Activated CD8-positive, alpha-beta memory T cell treated with anti-CD3 and anti-CD28 coated beads for 48 hours (primary cell): ENCODE results near the gene BCDIN3D.
"Not testable (repeated sequence)": the region's sequence is repeated elsewhere in the genome, so short reads cannot be mapped to it uniquely, and the experiment has no call there.

Experiments
- DNase-seq, 3 experiments: peaks; one replicate each; pipeline ENCODE4 v3.0.0-alpha.2; 2020; ENCODE audit warnings: low read depth in 2 of 3, low spot score in 2 of 3

BCDIN3D gene

DNA sequence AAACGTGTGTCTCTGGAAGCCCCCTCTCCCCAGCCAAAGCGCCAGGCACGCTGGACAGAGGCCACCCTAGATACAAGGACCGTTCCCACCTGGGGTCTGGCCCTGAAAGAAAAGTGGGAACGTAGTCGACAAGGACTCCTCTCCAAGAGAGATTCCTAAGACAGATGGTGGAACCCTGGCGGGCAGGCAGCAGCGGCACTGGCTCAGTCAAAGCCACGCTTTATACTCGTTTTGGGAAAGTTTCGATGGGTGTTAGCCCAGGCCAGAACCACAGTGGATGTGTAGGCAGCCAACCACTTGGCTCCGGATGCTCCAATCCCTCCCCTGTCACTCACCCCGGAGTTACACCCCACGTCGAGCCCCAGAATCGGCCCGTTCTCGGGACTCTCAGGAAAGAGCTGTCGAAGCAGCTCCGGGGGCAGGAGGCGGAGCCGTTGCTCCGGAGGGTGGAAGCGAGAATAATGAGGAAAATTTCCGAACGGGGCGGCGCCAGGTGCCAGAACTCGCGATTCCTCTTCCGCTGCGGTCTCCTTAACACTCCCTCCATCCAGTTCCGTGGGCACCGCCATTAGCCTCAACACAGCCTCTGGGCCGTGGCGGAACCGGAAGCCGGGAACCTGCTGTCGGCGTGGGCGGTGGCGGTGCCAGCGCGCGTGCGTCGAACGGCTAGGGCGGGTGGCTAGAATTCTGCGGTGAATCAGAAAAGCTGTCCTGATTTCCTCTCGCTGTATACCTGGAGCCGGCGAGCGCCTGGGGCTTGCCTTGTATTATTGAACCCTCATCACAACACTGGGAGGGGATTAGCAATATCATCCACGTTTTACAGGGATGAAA, at the start of gene BCDIN3D:
BCDIN3D (minus strand) TSS at position 588 of the 834 bp plus-strand sequence; CDS start at position 569, 19 bp downstream.
- DNase-seq: peak; percentile 84 to 92 (median 90)

DNA sequence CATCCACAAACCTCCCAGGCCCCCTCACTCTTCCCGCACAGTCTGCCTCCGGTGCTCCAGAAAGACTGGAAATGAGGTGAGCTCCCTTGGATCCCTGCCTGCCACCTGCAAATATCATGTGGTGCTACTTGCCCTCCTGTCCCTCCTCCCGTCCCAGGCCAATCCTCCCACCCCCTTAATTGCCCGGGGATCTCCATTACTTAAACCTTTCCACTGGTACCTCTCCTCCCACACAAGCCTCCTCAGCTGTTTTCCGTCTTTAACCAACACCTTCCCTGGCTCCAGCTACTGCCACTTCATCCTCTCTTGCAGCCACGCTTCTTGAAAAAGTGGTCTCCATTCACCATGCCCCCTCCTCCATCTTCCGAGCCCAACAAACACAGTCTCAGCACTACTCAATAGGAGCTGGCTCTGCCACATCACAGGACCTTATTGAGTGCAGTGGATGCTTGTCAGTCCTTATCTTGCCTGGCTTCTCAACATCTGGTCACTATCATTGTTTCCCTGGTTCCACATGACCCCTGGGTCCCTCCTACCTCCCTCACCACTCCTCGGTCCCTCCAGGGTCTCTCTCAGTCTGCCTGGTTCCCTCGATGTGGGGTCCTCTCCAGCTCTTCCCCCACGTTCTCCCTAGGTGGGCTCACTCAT, 49.3 kb upstream of the BCDIN3D start:
- no peak for DNase-seq

DNA sequence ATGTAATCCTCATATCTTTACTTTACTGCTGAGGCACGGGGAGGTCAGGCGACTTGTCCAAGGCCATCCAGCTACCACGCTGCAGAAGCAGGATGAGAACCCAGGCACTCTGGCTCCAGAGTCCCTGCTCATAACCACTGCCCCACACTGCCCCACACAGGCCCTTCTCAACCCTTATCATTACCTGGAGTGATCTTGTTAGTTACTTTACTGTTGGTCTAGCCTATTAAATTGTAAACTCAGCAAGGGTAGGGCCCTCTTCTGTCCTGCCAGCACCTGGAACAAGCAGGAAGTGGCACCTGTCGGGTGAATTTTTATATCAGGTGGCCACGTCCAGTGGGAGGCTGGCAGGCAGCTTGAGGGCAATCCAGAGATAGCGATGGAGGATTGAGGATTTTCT, 48.6 kb upstream of the BCDIN3D start:
- DNase-seq: no peak

DNA sequence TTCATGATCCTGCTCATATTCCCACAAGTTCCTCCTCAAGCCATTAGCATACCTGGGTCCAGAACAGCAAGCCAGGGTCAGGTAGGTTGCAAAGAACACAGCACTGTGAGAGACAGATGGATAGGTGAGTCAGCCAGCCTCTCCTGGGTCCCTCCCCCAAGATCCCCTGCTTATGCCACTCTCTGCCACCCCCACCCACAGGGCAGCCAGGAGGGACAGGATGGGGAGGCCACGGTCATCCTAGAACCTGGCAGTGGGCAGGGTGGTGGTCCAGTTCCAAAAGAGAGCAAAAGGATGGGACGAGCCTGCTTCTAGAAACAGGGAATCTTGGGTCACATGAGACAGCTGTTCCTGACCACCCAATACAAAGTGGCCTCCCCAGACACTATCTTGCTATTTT, 48.1 kb upstream of the BCDIN3D start:
- DNase-seq: no peak

DNA sequence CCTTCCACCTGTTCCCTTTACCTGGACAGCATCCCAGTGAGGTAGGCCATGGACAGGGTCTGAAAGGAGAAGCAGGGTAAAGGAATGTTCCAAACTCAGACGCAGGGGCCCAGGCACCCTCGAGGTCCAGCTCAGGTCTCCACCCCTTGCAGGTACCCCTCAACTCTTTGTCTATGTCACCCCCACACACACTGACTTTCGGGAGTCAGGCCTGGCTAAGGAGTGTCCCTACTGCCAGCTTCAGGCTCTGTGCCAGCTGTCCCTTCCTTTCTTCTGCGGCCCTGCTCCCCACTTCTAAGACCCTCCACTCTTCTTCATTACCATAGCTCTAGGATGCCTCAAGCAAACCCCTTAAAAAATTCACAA, 47.2 kb upstream of the BCDIN3D start:
- DNase-seq: no peak

DNA sequence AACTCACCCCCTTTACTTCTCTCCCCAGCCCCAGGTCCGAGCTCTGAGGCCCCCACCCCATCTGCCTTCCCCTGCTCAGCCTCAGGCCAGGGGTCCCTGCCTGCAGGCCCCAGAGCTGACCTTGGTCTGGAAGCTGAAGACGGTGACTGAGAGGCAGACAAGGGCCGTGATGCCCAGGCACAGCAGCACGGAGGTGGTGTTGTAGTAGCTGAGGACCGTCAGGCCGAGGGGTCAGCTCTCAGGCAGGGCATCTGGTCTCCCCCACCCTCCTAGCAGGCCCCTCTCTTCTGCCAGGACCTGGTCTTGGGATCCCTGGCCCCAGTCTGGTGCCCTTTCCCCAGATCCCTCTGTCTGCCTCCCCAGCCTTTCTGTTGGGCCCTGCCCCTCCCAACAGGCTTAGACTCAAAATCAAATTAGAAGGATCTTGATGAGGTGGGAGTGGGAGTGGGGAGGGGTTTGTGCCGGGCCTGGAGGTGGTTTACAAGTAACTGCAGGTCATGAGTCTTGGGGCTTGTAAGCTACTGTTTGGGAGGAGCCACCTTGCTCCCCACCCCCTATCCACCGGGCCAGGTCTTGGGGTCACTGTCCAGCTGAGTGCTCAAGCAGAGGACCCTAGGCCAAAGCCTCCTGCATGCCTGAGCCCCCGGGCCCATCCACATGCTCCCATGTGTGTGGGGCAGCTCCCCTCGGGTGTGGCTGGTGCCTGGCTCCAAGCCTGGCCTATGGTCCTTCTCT, 46.6 kb upstream of the BCDIN3D start:
- DNase-seq: no peak

GRCh38 chr12:49888461-49889151, 45.7 kb upstream of the BCDIN3D start:
- no peak for DNase-seq

- DNase-seq: no peak
These were observed 44.9 kb upstream of the BCDIN3D start for GRCh38 chr12:49887536-49888401.

DNA sequence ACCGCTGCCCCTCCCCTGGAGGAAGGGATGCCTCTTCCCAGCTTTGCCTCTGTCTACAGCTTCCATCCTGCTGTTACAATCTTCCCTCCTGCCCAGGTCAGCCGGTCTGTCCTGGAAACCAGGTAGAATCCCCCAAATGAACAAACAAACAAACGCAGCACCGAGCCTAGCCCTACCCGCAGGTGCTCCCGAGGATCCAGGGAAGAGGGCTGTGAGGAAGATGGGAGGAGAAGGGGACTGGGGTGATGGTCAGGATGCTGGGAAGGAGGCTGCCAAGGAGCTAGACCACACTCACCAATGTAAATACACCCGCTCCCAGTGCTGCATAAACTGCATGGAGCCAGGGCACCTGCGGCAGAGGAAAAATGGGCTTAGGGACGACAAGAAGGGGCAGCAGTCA, 44.2 kb upstream of the BCDIN3D start:
- no peak for DNase-seq

DNA sequence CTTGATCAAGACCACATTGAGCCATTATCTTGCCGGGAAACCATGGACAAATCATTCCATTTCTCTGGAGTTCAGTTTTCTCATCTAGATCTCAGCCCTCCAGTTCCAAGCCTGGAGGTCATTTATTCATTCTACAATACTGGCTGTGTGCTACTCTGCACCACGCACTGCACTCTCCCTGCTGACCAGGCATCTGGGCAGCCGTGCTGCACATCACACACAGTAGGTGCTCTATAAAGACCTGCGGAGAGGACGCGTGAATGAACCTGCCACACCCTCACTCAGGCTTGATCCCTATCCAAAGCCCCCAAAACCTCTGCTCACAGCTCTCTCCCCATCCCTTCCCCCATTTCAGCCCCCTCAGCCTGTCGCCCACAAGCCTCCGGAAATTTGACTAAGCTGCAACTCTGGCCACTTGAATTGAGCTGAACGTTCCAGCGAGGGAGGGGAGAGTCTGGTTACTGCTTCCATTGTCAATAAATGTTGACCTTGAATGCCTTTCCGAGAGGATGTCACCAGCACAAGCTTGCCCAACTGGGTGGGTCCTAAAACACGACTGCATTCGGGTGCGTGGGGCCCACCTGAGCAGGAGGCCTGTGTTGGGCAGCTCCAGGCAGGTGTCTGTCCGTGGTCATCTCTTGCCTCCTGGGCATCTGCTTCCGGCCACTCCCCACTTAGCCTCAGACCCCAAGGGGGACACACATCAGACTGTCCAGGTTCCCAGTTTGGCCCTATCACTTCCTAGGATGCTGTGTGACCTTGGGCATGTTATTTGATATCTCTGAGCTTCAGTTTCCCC, 43.0 kb upstream of the BCDIN3D start:
- DNase-seq: no peak

- no peak for DNase-seq
These were observed 42.2 kb upstream of the BCDIN3D start for GRCh38 chr12:49885118-49885517.

DNA sequence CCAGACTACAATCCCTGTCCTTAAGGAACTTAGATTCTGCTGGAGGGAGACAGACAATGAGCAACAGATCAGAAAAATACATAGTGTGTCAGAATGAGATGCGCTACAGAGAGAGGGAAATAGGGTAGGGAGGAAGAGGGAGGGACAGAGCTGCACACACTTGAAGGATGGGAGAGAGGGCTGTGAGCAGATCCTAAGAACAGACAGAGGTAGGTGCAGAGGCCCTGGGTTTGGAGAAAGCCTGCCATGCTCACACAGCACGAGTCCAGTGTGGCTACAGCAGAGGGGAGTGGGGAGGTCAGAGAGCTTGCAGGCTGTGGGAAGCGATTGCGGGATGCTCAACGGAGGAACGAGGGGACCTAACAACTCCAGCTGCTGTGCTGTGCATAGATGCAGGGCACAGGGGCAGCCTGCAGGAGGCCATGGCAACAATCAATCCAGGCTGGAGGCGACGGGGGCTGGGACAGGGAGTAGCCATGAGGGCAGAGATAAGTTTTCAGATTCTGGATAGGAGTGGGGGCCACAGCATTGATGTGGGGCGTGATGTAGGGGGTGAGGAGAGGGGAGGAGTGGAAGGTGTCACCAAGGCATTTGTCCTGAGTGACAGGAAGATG, 40.1 kb upstream of the BCDIN3D start:
- no peak for DNase-seq

GRCh38 chr12:49882248-49882850, 39.4 kb upstream of the BCDIN3D start:
- no peak for DNase-seq

DNA sequence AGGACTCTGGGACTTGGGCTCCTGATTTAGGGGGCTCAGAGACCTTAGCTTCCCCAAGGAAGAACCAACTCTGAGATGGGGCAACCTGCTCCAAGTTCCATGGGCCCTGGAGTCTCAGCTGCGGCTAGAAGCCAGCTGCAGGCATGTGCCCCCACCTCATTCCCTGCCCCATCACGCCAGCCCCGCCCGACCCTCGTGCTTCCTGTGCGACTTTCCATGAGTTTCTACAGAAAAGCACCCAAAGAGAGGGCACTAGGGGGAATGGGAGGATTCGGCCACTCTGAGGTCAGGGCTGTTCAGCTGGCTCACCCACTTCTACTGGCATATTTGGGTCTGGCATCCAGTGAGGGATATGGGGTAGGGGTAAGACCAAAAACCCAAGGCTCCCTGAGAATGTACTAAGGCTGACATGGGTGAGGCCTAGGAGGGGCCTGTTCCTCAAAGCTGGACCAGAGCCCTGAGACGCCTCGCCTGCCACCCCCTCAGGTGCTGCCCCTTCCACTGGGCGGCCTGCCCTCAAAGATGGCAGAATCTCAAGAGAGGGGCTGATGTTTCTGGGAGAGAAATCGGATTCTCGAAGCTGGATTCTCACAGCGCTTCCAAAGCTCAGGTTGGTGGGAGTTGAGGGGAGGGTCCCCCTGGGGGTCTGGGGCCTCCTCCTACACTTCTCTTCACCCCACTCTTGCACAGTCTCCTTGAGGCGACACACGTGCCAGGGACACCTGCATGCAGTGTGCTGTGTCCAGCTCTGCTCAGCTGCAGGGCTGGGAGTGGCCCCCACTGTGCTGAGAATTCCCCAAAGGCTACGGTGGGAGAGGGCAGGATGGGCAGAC, 38.7 kb upstream of the BCDIN3D start:
- no peak for DNase-seq

GRCh38 chr12:49880756-49881414, 38.0 kb upstream of the BCDIN3D start:
- DNase-seq: no peak

GRCh38 chr12:49879065-49879464, 36.2 kb upstream of the BCDIN3D start:
- not testable (repeated sequence) for DNase-seq

- no peak for DNase-seq
These were observed 35.1 kb upstream of the BCDIN3D start for GRCh38 chr12:49878021-49878420.
